KMS-11 (cell line): Measurements from ENCODE around the gene CFAP20.

ENCODE experiments used
- H2AFZ ChIP-seq: fragments of 200-600 bp; sonication (generic); 2 replicates; pipeline ENCODE4 v1.6.1; 2016; ENCODE audit warnings: antibody characterized with exemption, mixed run types, low read depth
- H3K27ac ChIP-seq: fragments of 200-600 bp; sonication (generic); 2 replicates; pipeline ENCODE4 v1.6.1; 2016; ENCODE audit warnings: mild to moderate bottlenecking, mixed run types
- H3K27me3 ChIP-seq: fragments of 200-600 bp; sonication (generic); 2 replicates; pipeline ENCODE4 v1.6.1; 2017; ENCODE audit warnings: mild to moderate bottlenecking, low read depth, mixed run types, moderate library complexity; ENCODE audit not compliant: insufficient read depth
- H3K36me3 ChIP-seq: fragments of 200-600 bp; sonication (generic); 2 replicates; pipeline ENCODE4 v1.6.1; 2017; ENCODE audit warnings: mild to moderate bottlenecking, mixed run types; ENCODE audit not compliant: insufficient read depth
- H3K4me1 ChIP-seq: fragments of 200-600 bp; sonication (generic); 2 replicates; pipeline ENCODE4 v1.6.1; 2016; ENCODE audit warnings: mild to moderate bottlenecking, low read depth, mixed run types; ENCODE audit not compliant: poor library complexity, severe bottlenecking
- H3K4me2 ChIP-seq: fragments of 200-600 bp; sonication (generic); 2 replicates; pipeline ENCODE4 v1.7.0; 2016; ENCODE audit warnings: mild to moderate bottlenecking, mixed run types
- H3K4me3 ChIP-seq: fragments of 200-600 bp; sonication (generic); IDR thresholded peaks from 2 replicates; pipeline ENCODE4 v1.6.1; 2017; ENCODE audit warnings: low read depth, low read length, mixed read lengths; ENCODE audit not compliant: insufficient read depth
- H3K79me2 ChIP-seq: fragments of 200-600 bp; sonication (generic); 2 replicates; pipeline ENCODE4 v1.6.1; 2016; ENCODE audit warnings: low read depth, mixed run types; ENCODE audit not compliant: insufficient read depth
- H3K9ac ChIP-seq: fragments of 200-600 bp; sonication (generic); 2 replicates; pipeline ENCODE4 v1.6.1; 2016; ENCODE audit warnings: mild to moderate bottlenecking, mixed run types
- H4K20me1 ChIP-seq: fragments of 200-600 bp; sonication (generic); 2 replicates; pipeline ENCODE4 v1.6.1; 2016; ENCODE audit warnings: mild to moderate bottlenecking, mixed run types; ENCODE audit not compliant: insufficient read depth
- CTCF ChIP-seq: fragments of 200-600 bp; sonication (generic); conservative IDR thresholded peaks from 2 replicates; pipeline ENCODE4 v1.6.1; 2017; ENCODE audit warnings: low read depth, mild to moderate bottlenecking, antibody characterized with exemption, low read length, moderate library complexity, mixed read lengths

The CFAP20 gene

GRCh38 chr16:58105631-58106030 is 23.6 kb downstream of the CFAP20 start:
- H2AFZ ChIP-seq, result no peak overlapping the region
- no peak overlapping the region for H3K9ac ChIP-seq
- H3K4me3 ChIP-seq, result no peak overlapping the region
- no peaks in the 10 kb centered on the region for H3K79me2 ChIP-seq
- no peaks in the 10 kb centered on the region for H3K36me3 ChIP-seq
- no peaks in the 10 kb centered on the region for H3K4me1 ChIP-seq
- H3K27me3 ChIP-seq, result no peaks in the 10 kb centered on the region
- no peak overlapping the region for H3K27ac ChIP-seq
- TF ChIP-seq CTCF, result no peak
- no peak overlapping the region for H3K4me2 ChIP-seq
- no peaks in the 10 kb centered on the region for H4K20me1 ChIP-seq

- Histone ChIP-seq H3K4me1 (no peaks in the 10 kb centered on the region), H3K27me3 (no peaks in the 10 kb centered on the region), H2AFZ (no peak overlapping the region), H3K4me3 (no peak overlapping the region), H4K20me1 (no peaks in the 10 kb centered on the region), H3K36me3 (no peaks in the 10 kb centered on the region), H3K27ac (no peak overlapping the region), H3K4me2 (no peak overlapping the region), H3K79me2 (no peaks in the 10 kb centered on the region), H3K9ac (no peak overlapping the region)
- TF ChIP-seq CTCF, result no peak
These were observed 26.4 kb downstream of the CFAP20 start for GRCh38 chr16:58102665-58103392.

GRCh38 chr16:58099956-58100300 is 29.3 kb downstream of the CFAP20 start:
- Histone ChIP-seq H3K4me3 (no peak overlapping the region), H2AFZ (no peak overlapping the region), H3K36me3 (no peaks in the 10 kb centered on the region), H3K4me1 (no peaks in the 10 kb centered on the region), H3K79me2 (no peaks in the 10 kb centered on the region), H3K9ac (no peak overlapping the region), H4K20me1 (no peaks in the 10 kb centered on the region), H3K27ac (no peak overlapping the region), H3K4me2 (no peak overlapping the region), H3K27me3 (no peaks in the 10 kb centered on the region)
- TF ChIP-seq CTCF, result no peak

GRCh38 chr16:58099097-58099955 is 29.9 kb downstream of the CFAP20 start:
- H3K4me1 ChIP-seq, result no peaks in the 10 kb centered on the region
- TF ChIP-seq CTCF, result no peak
- no peak overlapping the region for H3K9ac ChIP-seq
- no peaks in the 10 kb centered on the region for H4K20me1 ChIP-seq
- H3K79me2 ChIP-seq, result no peaks in the 10 kb centered on the region
- no peak overlapping the region for H3K4me3 ChIP-seq
- H3K27ac ChIP-seq, result no peak overlapping the region
- no peaks in the 10 kb centered on the region for H3K36me3 ChIP-seq
- H2AFZ ChIP-seq, result no peak overlapping the region
- no peaks in the 10 kb centered on the region for H3K27me3 ChIP-seq
- H3K4me2 ChIP-seq, result no peak overlapping the region
